AG04450 (cell line): Measurements from ENCODE around the gene NATD1. TPM values are rescaled to one million over a fixed set of nuclear protein-coding genes. Genes with fewer than 3 reads are reported as not detected.

Source experiments
- CTCF ChIA-PET: fragments of 300-600, 350-600 bp; formaldehyde crosslinking; extraction: SDS; loops from one replicate; lab custom pipeline; 2022; ENCODE audit warnings: antibody characterized with exemption, inconsistent platforms; lab: Charles Lee
- POLR2A ChIA-PET: fragments of 350-600 bp; formaldehyde crosslinking; extraction: SDS; loops from one replicate; lab custom pipeline; 2021; ENCODE audit warnings: antibody characterized with exemption, inconsistent platforms; lab: Yijun Ruan, JAX
- DNase-seq: peaks from one replicate; pipeline ENCODE4 v3.0.0-alpha.2; 2011; ENCODE audit warnings: low read depth, low spot score
- H3K27ac ChIP-seq: one replicate; pipeline ENCODE4 v1.5.1; 2012; ENCODE audit warnings: low read depth, low read length, control low read depth
- H3K27me3 ChIP-seq: one replicate; pipeline ENCODE4 v1.6.0; 2012; ENCODE audit warnings: low read length; ENCODE audit not compliant: control insufficient read depth, insufficient read depth
- H3K4me3 ChIP-seq: 2 replicates; pipeline ENCODE4 v1.5.1; 2011; ENCODE audit warnings: mild to moderate bottlenecking, low read depth, low read length, control low read depth
- H3K9me3 ChIP-seq: 2 replicates; pipeline ENCODE4 v1.5.1; 2012; ENCODE audit warnings: low read length; ENCODE audit not compliant: control insufficient read depth, insufficient read depth
- polyA plus RNA-seq: library from polyadenylated mRNA; depleted of rRNA; stranded (reverse); fragments of >200 nt; gene quantifications from 2 replicates; pipeline ENCODE4 v1.2.3, GENCODE V29; 2011
- TF ChIP-seq, protein P1 (sequence below): IDR thresholded peaks from 2 replicates; pipeline ENCODE4 v1.5.1; 2011; ENCODE audit warnings: low read depth, low read length, control low read depth, inconsistent platforms

The NATD1 gene
- polyA plus RNA-seq, 1 experiment: 4.0 TPM

DNA sequence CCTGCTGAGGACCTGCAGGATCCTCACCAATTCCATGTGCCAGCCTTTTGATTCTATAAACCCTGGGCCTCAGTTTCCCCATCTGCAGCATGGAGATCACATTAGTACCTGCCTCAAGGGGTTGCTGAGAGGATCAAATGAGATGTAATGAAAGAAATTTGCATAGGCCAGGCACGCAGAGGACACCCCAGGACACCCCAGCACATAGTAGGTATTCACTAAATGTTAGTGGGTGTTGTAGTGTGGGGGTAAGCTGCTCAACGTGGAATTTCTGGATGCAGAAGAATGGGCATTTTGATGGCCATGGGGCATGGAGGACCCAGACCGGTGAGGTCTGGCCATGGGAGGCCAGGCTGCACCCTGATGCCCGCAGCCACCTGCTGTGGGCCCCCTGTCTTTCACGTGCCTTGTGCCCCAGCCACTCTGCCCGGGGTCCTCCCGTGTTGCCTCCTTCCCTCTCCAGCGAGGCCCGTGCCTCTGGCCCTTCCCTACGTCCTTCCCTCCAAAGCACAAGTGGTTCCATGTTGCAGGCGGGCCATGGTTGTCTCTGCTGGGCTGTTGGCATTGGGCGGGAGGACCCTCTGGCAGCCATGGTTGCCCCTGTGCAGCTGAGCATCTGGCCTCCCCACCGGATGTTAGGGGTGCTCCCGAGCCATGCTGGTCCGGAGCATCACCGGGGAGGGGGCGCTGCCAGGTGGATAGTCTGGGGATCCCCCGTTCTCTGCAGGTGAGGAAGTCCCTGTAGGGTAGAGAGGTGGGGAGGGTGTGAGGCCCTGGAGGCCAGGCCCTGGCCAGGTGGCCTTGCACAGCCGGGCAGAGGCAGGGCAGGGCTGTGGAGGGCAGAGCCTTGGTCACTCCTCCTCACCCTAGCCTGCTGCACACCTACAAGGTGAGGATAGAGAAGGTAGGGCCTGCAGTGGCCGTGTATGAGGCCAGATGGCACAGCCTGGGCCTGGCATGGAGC, 39.9 kb upstream of the NATD1 start:
- TF ChIP-seq, protein P1, sequence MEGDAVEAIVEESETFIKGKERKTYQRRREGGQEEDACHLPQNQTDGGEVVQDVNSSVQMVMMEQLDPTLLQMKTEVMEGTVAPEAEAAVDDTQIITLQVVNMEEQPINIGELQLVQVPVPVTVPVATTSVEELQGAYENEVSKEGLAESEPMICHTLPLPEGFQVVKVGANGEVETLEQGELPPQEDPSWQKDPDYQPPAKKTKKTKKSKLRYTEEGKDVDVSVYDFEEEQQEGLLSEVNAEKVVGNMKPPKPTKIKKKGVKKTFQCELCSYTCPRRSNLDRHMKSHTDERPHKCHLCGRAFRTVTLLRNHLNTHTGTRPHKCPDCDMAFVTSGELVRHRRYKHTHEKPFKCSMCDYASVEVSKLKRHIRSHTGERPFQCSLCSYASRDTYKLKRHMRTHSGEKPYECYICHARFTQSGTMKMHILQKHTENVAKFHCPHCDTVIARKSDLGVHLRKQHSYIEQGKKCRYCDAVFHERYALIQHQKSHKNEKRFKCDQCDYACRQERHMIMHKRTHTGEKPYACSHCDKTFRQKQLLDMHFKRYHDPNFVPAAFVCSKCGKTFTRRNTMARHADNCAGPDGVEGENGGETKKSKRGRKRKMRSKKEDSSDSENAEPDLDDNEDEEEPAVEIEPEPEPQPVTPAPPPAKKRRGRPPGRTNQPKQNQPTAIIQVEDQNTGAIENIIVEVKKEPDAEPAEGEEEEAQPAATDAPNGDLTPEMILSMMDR: no peak
- H3K27ac ChIP-seq: no peak overlapping the region
- no peak for DNase-seq
- ChIA-PET POLR2A (interaction anchor here (0.7 kb wide), 1 partner anchor 162 kb away, joined by 3 read pairs; no protein-coding TSS in a partner anchor), CTCF (no interaction called here)
- H3K9me3 ChIP-seq: peaks cover 68% of the 10 kb centered on the region
- H3K4me3 ChIP-seq: no peak overlapping the region
- H3K27me3 ChIP-seq: no peaks in the 10 kb centered on the region

DNA sequence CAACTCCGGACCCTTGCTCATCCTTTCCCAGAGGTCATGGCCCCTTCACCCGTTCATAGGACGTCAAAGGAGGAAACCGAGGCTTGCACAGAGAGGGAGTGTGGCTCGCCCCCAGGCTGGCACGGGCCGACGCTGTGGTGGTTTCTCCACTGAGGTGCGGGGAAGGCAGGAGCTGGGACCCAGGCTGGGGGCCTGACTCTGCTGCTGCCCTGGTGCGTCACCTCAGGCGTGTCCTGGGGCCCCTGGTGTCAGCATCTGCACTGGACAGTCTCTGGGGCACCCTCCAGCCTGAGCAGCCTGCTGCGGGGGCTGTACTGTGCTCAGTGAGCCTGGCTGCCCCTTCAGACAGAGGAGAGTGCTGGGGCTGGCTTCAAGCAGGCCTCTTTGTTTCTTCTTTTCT, 38.7 kb upstream of the NATD1 start:
- no peaks in the 10 kb centered on the region for H3K27me3 ChIP-seq
- H3K27ac ChIP-seq: no peak overlapping the region
- H3K4me3 ChIP-seq: no peak overlapping the region
- CTCF ChIA-PET: no interaction called here
- TF ChIP-seq, protein P1: no peak
- no peak for DNase-seq
- POLR2A ChIA-PET: no interaction called here
- H3K9me3 ChIP-seq: peaks cover 55% of the 10 kb centered on the region

- TF ChIP-seq, protein P1: no peak
- H3K27ac ChIP-seq: no peak overlapping the region
- no peak overlapping the region for H3K4me3 ChIP-seq
- POLR2A ChIA-PET: interaction anchor here (1.0 kb wide), 1 partner anchor 9 kb away, joined by 3 read pairs; no protein-coding TSS in a partner anchor
- peaks cover 50% of the 10 kb centered on the region for H3K9me3 ChIP-seq
- DNase-seq: no peak
- no peaks in the 10 kb centered on the region for H3K27me3 ChIP-seq
- CTCF ChIA-PET: no interaction called here
These were observed 38.1 kb upstream of the NATD1 start for GRCh38 chr17:21291357-21291756.

- POLR2A ChIA-PET: interaction anchor here (1.0 kb wide), 1 partner anchor 11 kb away, joined by 3 read pairs; no protein-coding TSS in a partner anchor
- Histone ChIP-seq H3K27ac (no peak overlapping the region), H3K27me3 (no peaks in the 10 kb centered on the region), H3K4me3 (no peak overlapping the region), H3K9me3 (peaks cover 37% of the 10 kb centered on the region)
- no peak for DNase-seq
- TF ChIP-seq, protein P1: no peak
- CTCF ChIA-PET: interaction anchor here (0.8 kb wide), 1 partner anchor 167 kb away, joined by 4 read pairs; no protein-coding TSS in a partner anchor
These were observed 36.8 kb upstream of the NATD1 start for GRCh38 chr17:21289902-21290571.
